Kidney epithelial cell (primary cell): Measurements from ENCODE around the gene SHE. TPM values are rescaled to one million over a fixed set of nuclear protein-coding genes. Genes with fewer than 3 reads are reported as not detected.
"Not testable (repeated sequence)": the region's sequence is repeated elsewhere in the genome, so short reads cannot be mapped to it uniquely, and the experiment has no call there.

Experiments used
- DNase-seq: peaks from one replicate; pipeline ENCODE4 v3.0.0-alpha.2; 2010; ENCODE audit warnings: low read depth
- H3K27me3 ChIP-seq: 2 replicates; pipeline ENCODE4 v1.6.0; 2011; ENCODE audit warnings: low read length; ENCODE audit not compliant: control insufficient read depth, insufficient read depth
- H3K36me3 ChIP-seq: 2 replicates; pipeline ENCODE4 v1.5.1; 2011; ENCODE audit warnings: low read length; ENCODE audit not compliant: control insufficient read depth, insufficient read depth
- H3K4me3 ChIP-seq: 2 replicates; pipeline ENCODE4 v1.5.1; 2011; ENCODE audit warnings: low read depth, mild to moderate bottlenecking, control low read depth, low read length
- total RNA-seq: library from RNA; depleted of rRNA; stranded (reverse); fragments of >200 nt; gene quantifications from 2 replicates; pipeline ENCODE4 v1.2.3, GENCODE V29; 2015
- TF ChIP-seq, protein P1 (sequence below): IDR thresholded peaks from 2 replicates; pipeline ENCODE4 v1.5.1; 2011; ENCODE audit warnings: mild to moderate bottlenecking, moderate library complexity, low read length, control low read depth, inconsistent platforms; ENCODE audit not compliant: insufficient read depth, poor library complexity, severe bottlenecking

SHE gene
- total RNA-seq, 1 donor from 2014 or later = under 0.01 TPM

DNA sequence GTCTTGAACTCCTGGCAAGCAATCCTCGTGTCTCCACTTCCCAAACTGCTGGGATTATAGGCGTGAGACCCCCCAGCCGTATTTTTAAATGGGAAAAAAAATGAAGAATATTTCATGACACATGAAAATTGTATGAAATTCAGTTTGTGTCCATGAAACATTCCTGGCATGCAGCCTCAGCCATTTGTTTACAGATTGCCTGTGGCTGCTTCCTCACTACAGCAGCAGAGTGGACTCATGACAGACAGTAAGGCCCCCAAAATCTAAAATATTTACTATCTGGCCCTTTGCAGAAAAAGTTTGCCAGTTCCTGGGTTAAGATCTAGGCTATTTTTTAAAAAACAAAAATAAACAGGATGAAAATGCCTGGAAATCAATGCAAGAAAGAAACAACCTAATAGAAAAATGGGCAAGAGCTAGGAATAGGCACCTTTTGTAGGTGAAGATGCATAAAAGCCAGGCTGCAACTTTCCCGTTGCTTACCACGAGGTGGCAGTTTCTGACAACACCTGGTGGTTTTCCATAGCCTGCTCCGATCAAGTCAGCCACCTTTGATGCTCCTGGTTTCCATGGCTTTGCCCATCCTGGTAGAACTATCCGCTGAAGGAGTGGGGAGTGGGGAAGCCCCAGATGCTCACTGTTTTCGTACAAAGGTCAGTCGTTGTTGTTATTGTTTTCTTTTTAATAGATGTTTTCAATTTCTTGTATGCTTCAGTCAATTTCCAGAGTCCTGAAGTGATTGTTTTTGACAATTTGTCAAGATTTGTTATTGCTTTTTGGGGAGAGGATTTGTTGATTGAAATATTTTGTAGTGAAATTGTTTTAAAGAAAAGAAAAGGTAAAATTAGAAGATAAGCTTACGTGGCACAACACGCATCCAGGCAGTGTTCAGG lies 32.0 kb upstream of the SHE start:
- peaks cover 15% of the 10 kb centered on the region for H3K27me3 ChIP-seq
- H3K4me3 ChIP-seq = no peak overlapping the region

DNA sequence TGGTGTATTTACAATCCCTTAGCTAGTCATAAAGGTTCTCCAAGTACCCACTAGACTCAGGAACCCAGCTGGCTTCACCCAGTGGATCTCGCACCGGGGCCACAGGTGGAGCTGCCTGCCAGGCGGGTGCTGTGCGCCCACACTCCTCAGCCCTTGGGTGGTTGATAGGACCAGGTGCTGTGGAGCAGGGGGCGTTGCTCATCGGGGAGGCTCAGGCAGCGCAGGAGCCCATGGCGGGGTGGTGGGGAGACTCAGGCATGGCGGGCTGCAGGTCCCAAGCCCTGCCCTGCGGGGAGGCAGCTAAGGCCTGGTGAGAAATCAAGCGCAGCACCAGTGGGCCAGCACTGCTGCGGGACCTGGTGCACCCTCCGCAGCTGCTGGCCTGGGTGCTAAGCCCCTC lies 29.7 kb upstream of the SHE start:
- H3K27me3 ChIP-seq, H3K4me3 ChIP-seq, DNase-seq, H3K36me3 ChIP-seq: not testable (repeated sequence)

More for the DNA sequence above, 32.0 kb upstream of the SHE start:
- H3K36me3 ChIP-seq = no peaks in the 10 kb centered on the region
- TF ChIP-seq, protein P1, sequence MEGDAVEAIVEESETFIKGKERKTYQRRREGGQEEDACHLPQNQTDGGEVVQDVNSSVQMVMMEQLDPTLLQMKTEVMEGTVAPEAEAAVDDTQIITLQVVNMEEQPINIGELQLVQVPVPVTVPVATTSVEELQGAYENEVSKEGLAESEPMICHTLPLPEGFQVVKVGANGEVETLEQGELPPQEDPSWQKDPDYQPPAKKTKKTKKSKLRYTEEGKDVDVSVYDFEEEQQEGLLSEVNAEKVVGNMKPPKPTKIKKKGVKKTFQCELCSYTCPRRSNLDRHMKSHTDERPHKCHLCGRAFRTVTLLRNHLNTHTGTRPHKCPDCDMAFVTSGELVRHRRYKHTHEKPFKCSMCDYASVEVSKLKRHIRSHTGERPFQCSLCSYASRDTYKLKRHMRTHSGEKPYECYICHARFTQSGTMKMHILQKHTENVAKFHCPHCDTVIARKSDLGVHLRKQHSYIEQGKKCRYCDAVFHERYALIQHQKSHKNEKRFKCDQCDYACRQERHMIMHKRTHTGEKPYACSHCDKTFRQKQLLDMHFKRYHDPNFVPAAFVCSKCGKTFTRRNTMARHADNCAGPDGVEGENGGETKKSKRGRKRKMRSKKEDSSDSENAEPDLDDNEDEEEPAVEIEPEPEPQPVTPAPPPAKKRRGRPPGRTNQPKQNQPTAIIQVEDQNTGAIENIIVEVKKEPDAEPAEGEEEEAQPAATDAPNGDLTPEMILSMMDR = peak; percentile 69
- DNase-seq = no peak

DNA sequence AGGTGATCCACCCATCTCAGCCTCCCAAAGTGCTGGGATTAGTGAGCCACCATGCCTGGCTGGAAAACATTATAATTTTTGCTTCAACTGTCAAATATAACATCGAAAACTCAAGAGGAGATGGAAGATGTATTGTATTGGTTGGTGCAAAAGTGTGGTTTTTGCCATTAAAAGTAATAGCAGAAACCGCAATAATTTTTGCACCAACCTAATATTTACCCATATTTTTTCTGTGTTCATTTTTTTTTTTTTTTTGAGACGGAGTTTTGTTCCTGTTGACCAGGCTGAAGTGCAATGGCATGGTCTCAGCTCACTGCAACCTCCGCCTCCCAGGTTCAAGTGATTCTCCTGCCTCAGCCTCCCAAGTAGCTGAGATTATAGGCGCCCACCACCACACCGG lies 27.1 kb upstream of the SHE start:
- no peaks in the 10 kb centered on the region for H3K27me3 ChIP-seq
- TF ChIP-seq, protein P1 = no peak
- no peaks in the 10 kb centered on the region for H3K36me3 ChIP-seq
- DNase-seq = no peak
- H3K4me3 ChIP-seq = no peak overlapping the region

DNA sequence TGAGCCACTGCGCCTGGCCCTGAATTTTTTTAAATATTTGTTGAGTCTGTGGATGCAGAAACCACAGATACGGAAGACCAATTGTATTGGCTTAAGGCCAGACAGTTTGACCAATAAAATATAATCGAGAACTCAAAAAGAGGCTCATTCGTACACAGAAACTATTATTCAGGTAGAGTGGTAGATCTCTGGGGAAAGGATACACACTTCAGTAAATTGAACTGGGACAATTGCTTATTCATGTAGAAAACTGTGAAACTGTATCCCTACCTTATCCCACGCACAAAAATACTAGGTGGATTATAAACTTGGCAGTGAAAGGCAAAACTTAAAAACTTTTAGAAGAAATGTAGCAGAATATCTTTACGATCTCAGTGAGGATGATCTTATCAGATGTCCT lies 25.0 kb upstream of the SHE start:
- DNase-seq = no peak
- Histone ChIP-seq H3K27me3 (peaks cover 4% of the 10 kb centered on the region), H3K4me3 (no peak overlapping the region), H3K36me3 (no peaks in the 10 kb centered on the region)
- TF ChIP-seq, protein P1 = no peak

DNA sequence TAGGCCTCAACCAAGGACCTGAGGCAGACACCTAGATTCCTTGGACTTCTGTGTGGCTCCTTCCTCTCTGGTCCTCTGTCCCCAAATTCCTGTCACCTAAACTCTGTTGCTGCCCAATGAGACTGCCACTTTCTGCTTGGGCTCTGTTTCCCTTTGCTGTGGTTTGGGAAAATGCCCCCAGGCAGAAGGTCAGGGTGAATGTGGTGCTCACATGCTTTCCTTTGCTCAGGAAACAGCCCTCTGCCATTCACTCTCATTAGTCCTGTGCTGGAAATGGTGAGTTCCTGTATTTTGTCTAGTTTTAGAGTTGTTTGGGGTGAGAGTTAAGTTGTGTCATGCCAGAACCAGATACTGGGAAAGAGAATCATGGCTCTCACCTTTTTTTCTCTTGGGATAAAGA lies 22.7 kb upstream of the SHE start:
- TF ChIP-seq, protein P1 = no peak
- Histone ChIP-seq H3K4me3 (no peak overlapping the region), H3K36me3 (no peaks in the 10 kb centered on the region), H3K27me3 (peaks cover 10% of the 10 kb centered on the region)
- DNase-seq = no peak

DNA sequence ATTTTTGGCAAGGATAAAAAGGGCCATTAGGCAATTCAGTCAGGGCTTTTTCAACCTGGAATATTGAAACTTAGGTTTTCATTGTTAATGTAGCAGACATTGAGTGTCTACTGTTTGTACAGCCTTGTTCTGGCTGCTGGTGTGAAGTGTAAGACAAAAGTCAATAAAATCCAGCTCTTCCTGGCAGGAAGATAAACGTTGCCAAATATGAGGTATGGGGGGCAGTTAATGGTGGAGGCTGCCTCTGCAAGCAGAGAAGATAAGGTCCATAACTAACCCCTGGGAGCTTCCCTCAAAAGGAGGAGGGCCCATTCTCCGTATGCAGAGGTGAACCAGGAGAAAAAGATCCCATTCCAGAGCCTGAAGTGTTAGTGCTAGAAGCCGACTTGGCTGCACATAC lies 19.5 kb upstream of the SHE start:
- no peak for DNase-seq
- Histone ChIP-seq H3K36me3 (no peaks in the 10 kb centered on the region), H3K4me3 (no peak overlapping the region), H3K27me3 (peaks cover 15% of the 10 kb centered on the region)
- TF ChIP-seq, protein P1 = no peak
